D341Med (cell line): ENCODE results near the gene SFRP4.
"Not testable (repeated sequence)": the region's sequence is repeated elsewhere in the genome, so short reads cannot be mapped to it uniquely, and the experiment has no call there.

Experiments used
- DNase-seq: peaks from one replicate; pipeline ENCODE4 v3.0.0; 2012; ENCODE audit warnings: low spot score

SFRP4 gene

DNA sequence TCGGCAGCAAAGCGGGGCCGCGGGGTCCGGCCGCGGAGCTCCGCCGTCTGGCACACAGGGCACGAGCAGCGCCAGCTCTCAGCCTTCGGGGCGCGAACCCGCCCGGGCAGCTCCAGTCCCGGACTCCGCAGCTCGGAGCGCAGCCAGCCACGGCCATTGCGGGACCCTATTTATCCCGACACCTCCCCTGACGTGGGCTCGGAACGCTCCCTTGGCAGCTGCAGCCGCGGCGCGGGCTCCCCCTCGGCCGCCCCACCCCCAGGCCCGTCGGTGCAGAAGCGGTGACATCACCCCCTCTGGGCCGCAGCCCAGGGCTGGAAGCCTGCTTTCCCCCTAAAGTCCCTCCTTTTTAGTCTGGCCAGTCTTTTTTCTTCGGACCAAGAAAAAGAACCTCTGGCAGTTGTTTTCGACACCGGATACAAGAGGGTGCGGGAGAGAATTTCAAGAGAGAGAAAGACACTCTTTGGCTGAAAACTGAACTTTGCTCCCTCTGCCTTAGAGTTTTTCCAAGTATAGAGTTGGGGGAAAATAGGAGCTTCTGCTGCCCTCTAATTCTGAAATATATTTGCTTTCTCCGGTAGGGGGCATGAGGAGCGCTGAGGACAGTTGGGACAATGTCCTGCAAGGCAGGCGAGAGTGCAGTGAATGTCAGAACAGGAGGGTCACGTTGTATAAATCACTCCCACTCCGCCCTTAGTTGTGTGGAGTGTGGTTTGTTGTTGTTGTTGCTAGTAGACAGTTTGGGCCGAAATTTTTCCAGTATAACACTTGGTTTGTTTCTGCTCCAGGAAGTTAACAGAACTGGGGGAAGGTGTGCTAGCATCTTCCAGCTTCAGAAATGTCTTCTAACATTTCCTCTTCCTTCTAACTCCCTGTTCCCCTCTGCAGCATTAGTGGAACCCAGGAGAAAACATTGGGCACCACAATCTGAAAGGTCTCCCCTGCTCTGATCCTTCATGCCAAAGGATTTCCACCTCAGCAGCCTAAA is at the start of gene SFRP4:
Gene SFRP4, minus strand, starts transcription at position 145 of the 988 bp plus-strand sequence. CDS start 280 bp downstream, outside the sequence.
- peak; percentile 58 for DNase-seq

DNA sequence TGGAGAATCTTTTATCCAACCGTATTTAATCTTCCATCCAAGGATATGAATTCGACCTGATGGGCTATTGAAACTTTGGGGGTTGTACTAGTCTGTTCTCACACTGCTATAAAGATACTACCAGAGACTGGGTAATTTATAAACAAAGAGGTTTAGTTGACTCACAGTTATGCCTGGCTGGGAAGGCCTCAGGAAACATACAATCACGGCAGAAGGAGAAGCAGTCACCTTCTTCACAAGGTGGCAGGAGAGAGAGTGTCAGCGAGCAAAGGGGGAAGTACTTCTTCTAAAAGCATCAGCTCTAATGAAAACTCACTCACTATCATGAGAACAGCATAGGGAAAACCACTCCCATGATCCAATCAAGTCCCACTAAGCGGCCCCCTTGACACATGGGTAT is 47.6 kb upstream of the SFRP4 start:
- no peak for DNase-seq

DNA sequence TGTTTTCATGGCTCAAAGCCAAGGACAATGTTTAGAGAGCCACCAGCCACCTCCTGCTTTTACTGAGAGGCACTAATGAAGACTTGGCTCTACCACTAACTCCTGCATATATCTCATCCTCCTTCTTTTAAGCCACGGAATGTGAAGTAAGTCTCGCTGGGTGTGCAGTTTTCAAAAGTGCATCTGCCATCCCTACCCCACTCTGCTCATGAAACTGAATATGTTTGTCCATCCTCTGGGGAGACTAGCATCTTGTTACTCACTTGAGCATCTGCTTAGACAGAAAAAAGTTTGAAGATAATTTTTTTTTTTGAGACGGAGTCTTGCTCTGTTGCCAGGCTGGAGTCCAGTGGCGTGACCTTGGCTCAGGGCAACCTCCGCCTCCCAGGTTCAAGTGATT is 44.6 kb upstream of the SFRP4 start:
- no peak for DNase-seq

DNA sequence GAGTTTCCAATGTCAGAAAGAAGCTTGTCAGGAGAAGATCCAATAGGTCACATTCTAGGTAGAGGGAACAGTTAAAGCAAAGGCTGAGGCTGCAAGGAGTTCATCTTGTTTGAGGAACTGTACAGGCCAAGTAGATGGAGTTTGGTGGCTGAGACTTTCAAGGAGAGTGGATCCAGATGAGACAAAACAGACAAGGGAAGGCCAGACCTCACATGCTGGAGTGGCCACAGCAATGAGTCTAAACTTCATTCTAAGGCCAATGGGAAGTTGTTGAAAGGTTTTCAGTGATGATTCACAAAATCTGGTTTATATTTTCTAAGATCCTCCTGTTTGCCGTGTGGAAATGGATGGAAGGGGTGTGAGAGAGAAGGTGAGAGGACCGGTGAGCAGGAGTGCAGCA is 43.9 kb upstream of the SFRP4 start:
- DNase-seq, result no peak

DNA sequence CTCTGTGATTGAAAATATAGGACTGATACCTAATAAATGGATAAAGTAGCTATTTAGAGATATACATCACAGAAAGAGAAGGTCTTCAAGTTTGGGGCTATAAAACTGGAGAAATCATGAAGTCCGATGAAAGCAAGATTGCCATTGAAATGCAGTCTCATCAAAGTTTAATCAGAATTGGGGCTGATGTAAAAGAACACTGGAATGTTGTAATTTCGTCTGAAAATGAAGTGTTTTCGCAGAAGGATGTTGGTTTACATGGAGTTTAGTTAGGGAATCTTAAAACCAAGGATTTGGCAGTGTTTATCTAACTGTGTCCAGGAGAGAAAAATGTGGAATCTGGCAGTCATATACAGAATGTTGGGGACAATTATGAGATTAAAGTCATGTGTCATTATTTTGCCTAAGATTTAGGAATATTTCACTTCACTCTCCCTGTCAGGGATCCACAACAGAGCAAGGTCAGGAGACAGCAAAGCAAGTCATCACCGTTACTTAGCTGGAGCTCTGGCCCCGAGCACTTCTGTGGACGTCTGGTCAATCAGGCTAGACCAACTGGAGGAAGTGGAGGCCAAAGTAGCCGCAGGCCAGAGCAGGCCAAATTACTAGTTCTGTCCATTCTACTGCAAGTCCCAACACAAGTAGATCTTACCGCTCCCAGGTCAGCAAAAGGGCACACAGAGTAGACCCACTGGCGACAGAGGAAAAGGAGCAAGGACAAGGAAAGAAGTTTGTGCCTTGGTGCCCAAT is 40.8 kb upstream of the SFRP4 start:
- DNase-seq, result no peak

DNA sequence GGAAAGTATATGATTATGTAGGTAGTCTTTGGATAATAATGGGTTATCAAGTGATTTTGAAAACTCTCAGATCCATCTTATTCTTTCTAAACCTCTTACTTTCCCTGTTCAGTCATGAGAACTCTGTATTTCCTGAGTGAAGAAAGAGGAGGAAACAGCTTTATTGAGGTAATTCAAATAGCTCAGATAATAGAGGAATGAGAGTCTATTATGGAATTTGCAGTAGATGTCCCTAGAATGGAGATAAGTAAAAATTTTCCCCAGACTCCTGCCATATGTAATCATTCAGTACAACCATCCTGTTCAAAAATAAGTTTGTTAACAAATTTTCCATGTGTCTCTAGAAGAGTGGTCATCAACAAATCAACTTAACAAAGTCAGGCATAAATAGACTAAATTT is 40.2 kb upstream of the SFRP4 start:
- no peak for DNase-seq

DNA sequence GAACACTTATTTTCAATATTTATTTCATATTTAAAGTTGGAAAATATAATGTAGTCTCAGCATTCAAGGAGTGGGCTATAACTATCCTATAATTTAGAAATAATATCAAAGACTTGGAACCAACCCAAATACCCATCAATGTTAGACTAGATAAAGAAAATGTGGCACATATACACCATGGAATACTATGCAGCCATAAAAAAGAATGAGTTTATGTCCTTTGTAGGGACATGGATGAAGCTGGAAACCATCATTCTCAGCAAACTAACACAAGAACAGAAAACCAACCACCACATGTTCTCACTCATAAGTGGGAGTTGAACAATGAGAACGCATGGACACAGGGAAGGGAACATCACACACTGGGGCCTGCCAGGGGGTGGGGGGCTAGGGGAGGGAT is 37.6 kb upstream of the SFRP4 start:
- not testable (repeated sequence) for DNase-seq

DNA sequence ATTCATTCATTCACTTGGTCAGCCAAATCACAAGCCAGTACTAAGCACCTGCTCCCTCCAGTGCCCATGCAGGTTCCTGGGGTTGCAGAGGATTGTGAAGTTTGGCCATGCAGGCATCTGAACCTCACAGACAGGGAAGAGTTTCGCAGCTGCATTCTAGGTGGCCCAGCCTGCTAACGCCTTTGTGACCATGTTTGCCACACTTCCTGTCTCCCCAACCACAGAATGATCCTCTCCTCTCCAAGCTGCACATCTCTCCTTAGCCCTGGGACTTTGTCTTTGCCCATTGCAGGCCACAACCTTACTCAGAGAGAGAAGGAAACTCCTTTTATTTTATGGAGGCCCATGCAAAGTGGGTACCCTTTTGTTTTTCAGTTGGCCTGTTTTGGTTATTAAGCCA is 35.6 kb upstream of the SFRP4 start:
- DNase-seq, result no peak

DNA sequence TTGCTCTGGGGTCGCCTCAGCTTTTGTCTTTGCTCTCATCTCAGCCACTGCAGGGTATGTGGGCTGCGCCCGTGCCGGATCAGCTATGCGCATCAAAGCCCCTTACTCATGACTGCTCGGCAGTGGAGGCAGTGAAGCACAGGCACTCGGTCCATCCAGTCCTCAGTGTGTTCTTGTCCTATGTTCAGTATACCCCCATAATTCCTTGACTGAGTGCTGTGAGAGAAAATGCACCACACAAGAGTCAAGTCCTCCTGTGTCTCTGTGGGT is 31.3 kb upstream of the SFRP4 start:
- no peak for DNase-seq

DNA sequence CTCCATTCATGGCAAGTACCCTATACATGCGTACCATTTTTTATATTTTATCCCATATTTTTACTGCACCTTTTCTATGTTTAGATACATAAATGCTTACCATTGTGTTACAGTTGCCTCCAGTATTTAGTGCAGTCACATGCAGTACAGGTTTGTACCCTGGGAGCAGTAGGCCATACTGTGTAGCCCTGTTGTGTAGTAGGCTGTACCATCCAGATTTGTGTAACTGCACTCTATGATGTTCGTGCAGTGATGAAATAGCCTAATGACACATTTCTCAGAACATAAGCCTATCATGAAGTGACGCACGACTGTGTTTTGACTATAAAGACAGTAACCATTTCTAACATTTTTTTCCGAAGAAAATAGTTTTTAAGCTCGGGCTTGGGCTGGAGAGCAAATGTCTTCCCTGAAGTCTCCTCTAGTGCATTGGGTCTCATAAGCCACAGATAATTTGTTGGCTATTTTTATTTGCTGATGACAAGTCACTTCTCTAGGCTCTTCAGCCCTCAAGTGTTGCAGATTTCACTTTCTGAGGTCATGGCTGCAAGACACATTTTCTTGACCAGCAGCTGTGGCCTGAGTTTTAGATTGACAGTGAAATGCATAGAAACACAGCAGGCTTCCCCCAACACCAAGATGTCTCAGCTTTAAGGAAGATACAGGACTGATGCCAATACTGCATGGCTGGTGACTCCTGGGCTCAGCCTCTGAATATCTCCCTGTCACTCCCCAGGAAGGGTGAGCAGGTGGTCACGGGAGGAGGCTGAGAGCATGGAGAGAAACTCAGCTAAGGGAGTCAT is 30.7 kb upstream of the SFRP4 start:
- no peak for DNase-seq

DNA sequence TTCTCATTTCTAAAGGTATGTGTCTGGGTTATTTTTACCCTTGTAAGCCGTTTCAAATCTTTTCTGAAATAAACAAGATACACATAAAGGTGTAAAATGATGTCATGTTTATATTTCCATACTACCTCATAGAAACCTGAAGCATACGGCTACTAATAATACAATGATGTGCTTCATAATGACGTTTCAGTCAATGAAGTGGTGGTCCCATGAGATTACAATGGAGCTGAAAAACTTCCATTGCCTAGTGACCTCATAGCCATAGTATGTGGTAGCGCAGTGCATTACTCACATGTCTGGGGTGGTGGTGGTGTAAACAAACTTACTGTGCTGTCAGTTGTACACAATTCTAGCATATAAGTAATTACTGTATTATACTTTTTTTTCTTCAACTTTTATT is 28.7 kb upstream of the SFRP4 start:
- no peak for DNase-seq

DNA sequence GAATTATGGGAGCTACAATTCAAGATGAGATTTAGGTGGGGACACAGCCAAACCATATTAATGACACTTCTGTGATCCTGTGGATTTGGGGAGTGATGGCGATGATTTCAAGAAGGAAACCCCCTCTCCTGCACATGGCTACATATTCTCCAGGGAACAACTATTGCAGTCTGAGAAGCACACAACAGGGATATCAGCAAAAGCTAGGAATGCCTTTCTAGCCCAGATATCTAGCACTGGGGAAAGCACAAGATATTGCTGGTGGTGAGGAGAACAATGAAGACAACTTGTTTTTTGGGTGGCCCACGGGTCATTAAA is 28.1 kb upstream of the SFRP4 start:
- no peak for DNase-seq

DNA sequence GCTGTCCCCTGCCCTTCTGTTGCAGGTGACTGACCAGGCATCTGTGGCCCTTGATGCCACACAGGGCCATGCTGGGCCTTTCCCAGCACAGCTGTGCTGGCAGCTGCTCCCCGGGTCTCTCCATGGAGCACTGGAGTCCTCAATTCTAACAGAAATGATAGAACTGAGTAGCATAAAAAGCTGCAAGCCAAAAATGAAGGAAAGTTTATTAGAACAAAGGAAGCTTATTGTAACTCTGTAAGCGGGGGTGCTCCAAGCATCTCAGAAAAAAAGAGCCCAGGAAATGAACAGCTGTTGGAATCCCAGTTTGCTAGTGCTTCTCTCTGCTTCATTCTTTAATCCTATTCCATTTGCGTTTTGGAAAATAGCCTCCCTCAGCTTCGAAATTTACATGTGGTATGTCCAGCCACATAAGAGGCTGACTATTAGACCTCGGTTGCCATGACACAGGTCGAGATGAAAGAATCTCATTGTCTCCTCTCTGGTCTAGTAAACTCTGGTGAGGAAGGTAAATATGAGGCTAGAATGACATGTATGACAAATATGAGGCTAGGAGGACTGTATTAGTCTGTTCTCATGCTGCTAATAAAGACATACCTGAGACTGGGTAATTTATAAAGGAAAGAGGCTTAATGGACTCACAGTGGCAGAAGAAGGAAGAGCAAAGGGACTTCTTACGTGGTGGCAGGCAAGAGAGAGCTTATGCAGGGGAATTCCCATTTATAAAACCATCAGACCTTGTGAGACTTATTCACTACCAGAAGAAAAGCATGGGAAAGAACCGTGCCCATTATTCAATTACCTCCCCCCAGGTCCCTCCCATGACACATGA is 27.5 kb upstream of the SFRP4 start:
- DNase-seq, result no peak

DNA sequence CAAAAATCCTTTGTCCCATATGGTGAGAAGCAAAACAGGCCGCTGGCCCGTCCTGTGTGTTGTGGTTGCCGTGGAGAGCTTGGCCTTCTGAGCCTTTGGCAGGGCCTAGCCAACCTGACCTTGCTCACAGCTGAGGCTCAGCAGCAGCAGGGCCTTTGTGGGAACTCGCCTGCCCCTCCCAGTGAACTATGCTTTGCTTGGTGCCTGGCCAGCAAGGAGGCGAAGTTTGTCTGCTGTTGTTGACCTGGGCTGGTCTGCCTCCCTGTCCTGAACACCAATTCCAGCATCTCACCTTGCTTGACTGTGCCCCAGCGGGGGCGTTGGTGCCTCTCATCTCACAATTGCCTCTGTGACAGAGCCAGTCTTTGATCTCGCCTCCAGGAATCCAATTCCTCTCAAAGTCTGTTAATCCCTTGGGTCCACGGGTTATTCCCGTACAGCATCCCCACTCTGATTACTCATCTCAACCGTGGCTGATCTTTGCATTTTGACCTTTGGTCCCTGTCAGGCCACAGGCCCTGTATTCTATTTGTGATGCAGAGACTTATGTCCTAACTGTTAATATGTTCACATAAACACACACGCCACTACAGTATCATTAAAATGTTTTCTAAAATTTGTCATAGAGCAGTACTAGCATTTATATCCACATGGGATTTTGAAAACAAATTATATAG is 26.5 kb upstream of the SFRP4 start:
- DNase-seq, result no peak

DNA sequence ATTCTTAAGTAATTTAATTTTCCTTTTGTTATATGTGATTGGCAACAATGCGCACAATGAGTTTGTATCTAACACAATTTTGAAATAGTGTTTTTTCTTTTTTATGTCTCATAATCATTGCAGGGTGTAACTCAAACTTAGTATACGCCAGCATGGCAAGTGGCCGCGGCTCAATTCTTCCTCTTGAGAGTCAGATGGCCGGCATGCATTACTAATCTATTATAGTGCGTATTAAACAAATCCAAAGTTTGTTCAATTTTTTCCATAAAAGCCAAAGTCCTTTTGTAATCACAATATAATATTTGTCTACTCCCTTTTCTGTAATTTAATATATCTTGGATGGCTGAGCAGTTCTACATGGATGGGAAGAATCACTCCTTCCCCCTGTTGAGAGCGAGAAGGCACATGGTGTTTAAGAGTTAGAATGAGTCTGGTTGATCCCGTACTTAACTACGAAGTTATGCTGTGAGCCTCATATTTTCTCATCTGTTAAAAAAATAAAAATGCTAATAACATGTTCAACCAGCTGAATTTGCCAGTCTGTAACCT is 16.5 kb upstream of the SFRP4 start:
- DNase-seq, result no peak

DNA sequence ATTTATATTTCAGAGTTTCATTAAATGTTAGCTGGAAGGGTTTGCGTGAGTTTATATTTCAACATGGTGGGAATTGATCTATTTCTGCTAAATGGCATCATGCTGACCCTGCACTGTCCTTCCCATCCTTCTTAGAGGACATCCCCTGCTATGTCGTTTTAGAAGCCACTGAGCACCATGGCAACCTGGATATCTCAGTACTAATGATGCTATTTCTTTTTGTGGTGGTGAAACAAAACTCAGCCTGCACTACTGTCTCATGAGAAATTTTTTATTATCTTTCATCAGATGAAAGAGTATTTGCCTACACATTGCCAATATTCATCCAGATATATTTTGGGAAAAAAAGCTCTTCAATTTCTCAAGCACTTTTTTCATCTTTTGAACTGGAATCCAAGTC is 15.9 kb upstream of the SFRP4 start:
- no peak for DNase-seq

DNA sequence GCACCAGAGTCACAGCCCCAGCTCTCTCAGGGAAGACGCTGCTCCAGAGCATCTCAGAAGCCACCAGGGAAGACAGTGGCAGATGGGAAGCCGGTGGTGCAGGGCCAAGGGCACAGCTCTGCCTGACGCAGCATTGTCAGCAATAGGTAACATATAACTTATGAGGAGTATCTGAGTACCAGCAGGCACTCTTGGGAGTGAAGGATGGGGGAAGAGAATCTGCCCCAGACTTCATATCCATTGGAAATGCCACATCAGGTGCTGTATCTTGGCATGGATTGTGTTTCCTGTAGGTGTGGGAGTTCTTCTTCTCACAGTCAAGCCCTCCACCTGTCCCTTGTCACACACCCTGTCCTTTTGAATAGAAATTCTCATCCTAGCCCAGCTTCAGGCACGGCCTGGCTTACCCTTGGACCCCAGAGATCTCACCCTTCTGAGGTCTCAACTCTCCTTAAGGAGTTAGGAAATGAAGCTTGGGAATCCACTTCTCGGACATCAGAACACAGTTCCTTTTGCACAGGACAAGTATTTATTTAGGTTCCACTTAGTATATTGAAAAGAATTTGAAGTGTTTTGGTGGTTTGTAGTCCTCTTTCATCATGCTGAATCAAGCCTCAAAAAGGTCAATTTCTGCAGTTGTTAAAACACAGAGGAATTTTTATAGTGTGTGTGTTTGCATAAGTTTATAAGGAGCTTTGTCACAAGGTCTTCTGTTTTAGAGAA is 13.8 kb upstream of the SFRP4 start:
- no peak for DNase-seq

DNA sequence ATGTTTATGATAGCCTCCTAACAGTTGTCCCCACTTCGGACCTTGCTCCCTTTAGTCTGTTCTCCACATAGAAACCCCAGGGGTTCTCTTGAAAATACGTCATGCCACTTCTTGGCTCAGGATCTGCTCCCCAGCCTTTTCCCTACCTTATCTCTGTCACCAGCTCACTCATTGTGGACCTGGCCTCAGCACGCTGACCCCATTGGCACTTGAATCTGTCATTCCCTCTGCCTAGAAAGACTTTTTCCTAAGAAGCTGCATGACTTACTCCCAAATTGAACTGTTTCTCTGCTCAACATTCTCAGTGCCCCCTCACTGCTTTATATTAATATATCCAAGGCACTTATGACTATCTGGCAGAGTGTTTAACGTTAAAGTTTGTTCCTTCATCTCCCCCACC is 12.3 kb upstream of the SFRP4 start:
- no peak for DNase-seq

DNA sequence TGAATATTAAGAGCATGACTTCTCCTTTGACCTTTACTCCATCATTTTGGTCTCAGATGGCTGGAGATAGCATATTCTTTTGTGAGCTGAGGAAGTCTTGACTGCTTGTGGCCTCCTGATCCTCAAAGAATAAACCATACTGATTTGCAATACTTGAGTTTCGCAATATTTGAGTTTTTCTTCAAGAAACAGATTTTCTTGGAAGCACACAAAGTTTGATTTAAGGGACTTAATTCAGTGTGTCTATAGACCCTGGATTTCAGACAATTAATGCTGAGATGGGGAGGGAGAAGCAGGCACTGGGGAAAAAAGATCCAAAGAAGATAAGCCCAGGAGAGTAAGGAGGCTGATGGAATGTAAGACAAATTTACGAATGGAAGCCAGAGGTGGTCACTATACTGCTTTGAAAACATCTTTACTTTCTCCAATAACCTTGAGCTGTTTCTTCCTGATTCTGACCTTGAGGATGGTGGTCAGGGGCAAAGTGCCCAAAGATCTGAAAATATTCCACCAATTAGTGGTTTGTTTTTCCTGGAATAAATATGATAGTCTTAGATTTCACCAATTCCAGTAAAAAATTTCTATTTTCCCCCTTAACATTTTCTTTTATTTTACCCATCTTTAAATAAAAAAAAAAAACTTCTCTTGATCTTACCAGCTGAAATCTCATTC is 11.3 kb upstream of the SFRP4 start:
- DNase-seq, result no peak

DNA sequence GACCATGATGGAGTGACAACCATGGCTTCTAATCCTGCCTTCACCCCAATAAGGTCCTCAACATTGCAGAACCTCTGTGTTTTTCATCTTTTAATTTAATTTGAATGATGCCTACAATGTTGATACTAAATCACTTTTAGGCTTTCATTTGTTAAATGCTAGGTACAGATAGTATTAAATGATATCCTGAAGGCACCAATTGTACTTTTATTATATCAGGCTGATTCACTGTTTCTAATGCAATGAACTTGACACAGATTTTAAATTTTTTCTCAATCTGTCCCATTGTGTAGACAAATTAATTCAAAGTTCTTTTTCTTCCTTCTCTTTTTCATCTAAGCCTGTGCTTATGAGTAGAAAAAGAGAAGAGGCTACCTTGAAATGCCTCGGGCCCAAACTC is 9.0 kb upstream of the SFRP4 start:
- no peak for DNase-seq
